PC-9 (cell line): ENCODE results near the gene ASGR2. TPM values are rescaled to one million over a fixed set of nuclear protein-coding genes. Genes with fewer than 3 reads are reported as not detected.
"Not testable (repeated sequence)": the region's sequence is repeated elsewhere in the genome, so short reads cannot be mapped to it uniquely, and the experiment has no call there.

ENCODE experiments used
- BruUV-seq: library from RNA; stranded (reverse); fragments of 400-500 nt; replicated peaks from 2 replicates; lab custom pipeline; 2021; lab: Mats Ljungman, UMichigan
- CTCF ChIA-PET: fragments of 300-600 bp; sonication (Branson Sonifier 250); formaldehyde crosslinking; loops from one replicate; lab custom pipeline; 2022; ENCODE audit warnings: antibody characterized with exemption; lab: Charles Lee
- POLR2A ChIA-PET: fragments of 300-600 bp; sonication (Branson Sonifier 250); formaldehyde crosslinking; loops from one replicate; lab custom pipeline; 2022; ENCODE audit warnings: antibody characterized with exemption; ENCODE audit not compliant: unreplicated experiment; lab: Charles Lee
- DNase-seq, 2 experiments: peaks; one replicate each; pipeline versions ENCODE4 v3.0.0 to v3.0.0-alpha.2; 2015 to 2022; ENCODE audit warnings: mixed read lengths in 1 of 2
- H2AFZ ChIP-seq: fragments of 200-600 bp; sonication (generic); 2 replicates; pipeline ENCODE4 v1.8.1; 2017; ENCODE audit warnings: antibody characterized with exemption
- H3F3A ChIP-seq: fragments of 200-600 bp; sonication (generic); 2 replicates; pipeline ENCODE4 v1.8.1; 2017; ENCODE audit warnings: antibody characterized with exemption, mild to moderate bottlenecking, low read depth; ENCODE audit not compliant: insufficient read depth
- H3K27ac ChIP-seq: fragments of 200-600 bp; sonication (generic); 2 replicates; pipeline ENCODE4 v1.6.1; 2016; ENCODE audit warnings: mixed run types
- H3K27me3 ChIP-seq: fragments of 200-600 bp; sonication (generic); 2 replicates; pipeline ENCODE4 v1.6.1; 2016; ENCODE audit warnings: low read depth, mixed run types; ENCODE audit not compliant: insufficient read depth
- H3K36me3 ChIP-seq: fragments of 200-600 bp; sonication (generic); 2 replicates; pipeline ENCODE4 v1.6.1; 2016; ENCODE audit warnings: low read depth, mixed run types
- H3K4me1 ChIP-seq: fragments of 200-600 bp; sonication (generic); replicated peaks from 2 replicates; pipeline ENCODE4 v1.6.1; 2016; ENCODE audit warnings: mixed run types; ENCODE audit not compliant: insufficient read depth
- H3K4me2 ChIP-seq: fragments of 200-600 bp; sonication (generic); 2 replicates; pipeline ENCODE4 v1.6.1; 2017; ENCODE audit warnings: mixed run types
- H3K4me3 ChIP-seq: fragments of 200-600 bp; sonication (generic); 2 replicates; pipeline ENCODE4 v1.6.1; 2016; ENCODE audit warnings: mixed run types
- H3K79me2 ChIP-seq: fragments of 200-600 bp; sonication (generic); 2 replicates; pipeline ENCODE4 v1.6.1; 2017; ENCODE audit warnings: low read depth, mixed run types
- H3K9me2 ChIP-seq: fragments of 200-600 bp; sonication (generic); 2 replicates; pipeline ENCODE4 v1.8.1; 2017; ENCODE audit warnings: mild to moderate bottlenecking; ENCODE audit not compliant: insufficient read depth
- H3K9me3 ChIP-seq: fragments of 200-600 bp; sonication (generic); 2 replicates; pipeline ENCODE4 v1.8.1; 2016; ENCODE audit warnings: low read depth; ENCODE audit not compliant: insufficient read depth
- H4K20me1 ChIP-seq: fragments of 200-600 bp; sonication (generic); 2 replicates; pipeline ENCODE4 v1.8.1; 2017; ENCODE audit not compliant: insufficient read depth
- CTCF ChIP-seq: fragments of 200-600 bp; sonication (generic); conservative IDR thresholded peaks from 2 replicates; pipeline ENCODE4 v1.6.1; 2017; ENCODE audit warnings: mixed run types, antibody characterized with exemption, mild to moderate bottlenecking, moderate library complexity
- EZH2 ChIP-seq: fragments of 200-600 bp; sonication (generic); IDR thresholded peaks from 2 replicates; pipeline ENCODE4 v1.8.0; 2017; ENCODE audit warnings: antibody characterized with exemption, low read depth
- intact Hi-C: fragments of 100-400 bp; cut with micrococcal nuclease; formaldehyde crosslinking; loops from one replicate; pipeline ENCODE4 v1.10.0; 2022; ENCODE audit not compliant: unreplicated experiment
- total RNA-seq: library from RNA; stranded (reverse); gene quantifications from 2 replicates; pipeline ENCODE4 v1.2.3, GENCODE V29; 2021

The ASGR2 gene
- total RNA-seq, 1 experiment from 2014 or later: not detected

GRCh38 chr17:7097940-7098339, 16.7 kb downstream of the ASGR2 start:
- H3K36me3 ChIP-seq: no peaks in the 10 kb centered on the region
- H3K27ac ChIP-seq: no peak overlapping the region
- H3K4me1 ChIP-seq: peaks cover 5% of the 10 kb centered on the region; the same call in 1 of the 2 replicates
- H4K20me1 ChIP-seq: no peaks in the 10 kb centered on the region; the same call in 1 of the 2 replicates
- DNase-seq: no peak
- ChIA-PET CTCF (interaction anchor here (0.6 kb wide), 1 partner anchor 187 kb away, joined by 4 read pairs; no protein-coding TSS in a partner anchor), POLR2A (interaction anchor here (0.6 kb wide), 1 partner anchor 23 kb away, joined by 5 read pairs; no protein-coding TSS in a partner anchor)
- H3K4me3 ChIP-seq: no peak overlapping the region
- TF ChIP-seq CTCF (no peak), EZH2 (no peak)
- H3K79me2 ChIP-seq: no peaks in the 10 kb centered on the region
- H3K4me2 ChIP-seq: no peak overlapping the region
- no peak overlapping the region for H2AFZ ChIP-seq
- no TSS peak for BruUV-seq
- peaks cover 52% of the 10 kb centered on the region for H3K27me3 ChIP-seq
- intact Hi-C loops: no loop called here
- no peaks in the 10 kb centered on the region for H3K9me2 ChIP-seq
- no peaks in the 10 kb centered on the region for H3K9me3 ChIP-seq
- H3F3A ChIP-seq: 0 out of 2 replicates have a peak, but pooled peaks cover 11% of the 10 kb centered on the region

DNA sequence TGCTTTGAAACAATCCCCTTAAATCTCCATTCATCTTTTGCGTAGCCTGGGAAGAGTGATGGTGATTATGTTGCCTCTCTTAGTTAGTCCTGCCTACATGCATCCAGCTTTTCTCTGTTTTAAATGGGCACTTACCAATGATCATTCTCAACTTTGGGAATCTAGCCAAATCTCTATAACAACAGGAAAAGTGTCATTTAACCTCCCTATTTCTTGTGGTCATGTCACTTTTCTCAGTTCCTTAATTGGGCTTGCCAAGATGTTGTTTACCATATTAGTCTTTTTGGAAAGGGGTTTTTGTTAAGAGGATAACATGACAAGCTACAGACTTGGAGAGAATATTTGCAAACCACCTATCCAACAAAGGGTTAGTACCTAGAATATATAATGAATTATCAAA, 19.0 kb downstream of the ASGR2 start:
- H3K9me3 ChIP-seq: no peaks in the 10 kb centered on the region
- no peak overlapping the region for H3K4me2 ChIP-seq
- intact Hi-C loops: no loop called here
- 0 out of 2 replicates have a peak, but pooled peaks cover 11% of the 10 kb centered on the region for H3F3A ChIP-seq
- H3K79me2 ChIP-seq: no peaks in the 10 kb centered on the region
- peaks cover 30% of the 10 kb centered on the region for H3K27me3 ChIP-seq
- no TSS peak for BruUV-seq
- TF ChIP-seq EZH2 (no peak), CTCF (no peak)
- no peaks in the 10 kb centered on the region; the same call in 1 of the 2 replicates for H4K20me1 ChIP-seq
- no peak overlapping the region for H3K4me3 ChIP-seq
- ChIA-PET CTCF (interaction anchor here (0.6 kb wide), 1 partner anchor 823 kb away, joined by 8 read pairs; no protein-coding TSS in a partner anchor), POLR2A (no interaction called here)
- H3K4me1 ChIP-seq: peaks cover 5% of the 10 kb centered on the region; the same call in 1 of the 2 replicates
- no peaks in the 10 kb centered on the region for H3K9me2 ChIP-seq
- H2AFZ ChIP-seq: no peak overlapping the region
- no peaks in the 10 kb centered on the region for H3K36me3 ChIP-seq
- no peak for DNase-seq
- H3K27ac ChIP-seq: no peak overlapping the region

GRCh38 chr17:7094652-7095019, 20.0 kb downstream of the ASGR2 start:
- Histone ChIP-seq H4K20me1 (no peaks in the 10 kb centered on the region; the same call in 1 of the 2 replicates), H3K9me2 (no peaks in the 10 kb centered on the region), H2AFZ (peak overlapping the region; percentile 68; the same call in 1 of the 2 replicates), H3K4me1 (peaks cover 5% of the 10 kb centered on the region; the same call in 1 of the 2 replicates), H3K27me3 (peaks cover 22% of the 10 kb centered on the region; the same call in 1 of the 2 replicates), H3F3A (0 out of 2 replicates have a peak, but pooled peaks cover 11% of the 10 kb centered on the region), H3K9me3 (no peaks in the 10 kb centered on the region), H3K4me2 (peak overlapping the region; percentile 54; the same call in 1 of the 2 replicates), H3K79me2 (no peaks in the 10 kb centered on the region), H3K36me3 (no peaks in the 10 kb centered on the region), H3K4me3 (no peak overlapping the region), H3K27ac (no peak overlapping the region)
- POLR2A ChIA-PET: no interaction called here
- intact Hi-C loops: no loop called here
- no peak for TF ChIP-seq CTCF
- TF ChIP-seq EZH2: no peak
- no peak for DNase-seq
- CTCF ChIA-PET: no interaction called here
- BruUV-seq: no TSS peak

DNA sequence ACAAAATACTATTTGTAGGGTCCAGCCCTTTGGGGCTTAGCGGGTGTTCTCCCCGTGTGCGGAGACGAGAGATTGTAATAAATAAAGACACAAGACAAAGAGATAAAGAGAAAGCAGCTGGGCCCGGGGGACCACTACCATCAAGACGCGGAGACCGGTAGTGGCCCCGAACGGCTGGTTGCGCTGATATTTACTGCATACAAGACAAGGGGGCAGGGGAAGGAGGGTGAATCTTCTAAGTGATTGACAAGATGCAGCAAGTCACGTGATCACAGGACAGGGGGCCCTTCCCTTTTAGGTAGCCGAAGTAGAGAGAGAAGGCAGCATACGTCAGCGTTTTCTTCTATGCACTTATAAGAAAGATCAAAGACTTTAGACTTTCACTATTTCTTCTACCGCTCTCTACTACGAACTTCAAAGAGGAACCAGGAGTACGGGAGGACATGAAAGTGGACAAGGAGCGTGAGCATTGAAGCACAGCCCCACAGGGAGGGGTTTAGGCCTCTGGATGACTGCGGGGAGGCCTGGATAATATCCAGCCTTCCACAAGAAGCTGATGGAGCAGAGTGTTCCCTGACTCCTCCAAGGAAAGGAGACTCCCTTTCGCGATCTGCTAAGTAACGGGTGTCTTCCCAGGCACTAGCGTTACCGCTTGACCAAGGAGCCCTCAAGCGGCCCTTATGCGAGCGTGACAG, 23.2 kb downstream of the ASGR2 start:
- H3K27ac ChIP-seq, H4K20me1 ChIP-seq, CTCF ChIA-PET, H3K36me3 ChIP-seq, H3K4me3 ChIP-seq, DNase-seq, BruUV-seq, H3K79me2 ChIP-seq, H3K9me3 ChIP-seq, H3K9me2 ChIP-seq, H3K4me1 ChIP-seq, H3K4me2 ChIP-seq, intact Hi-C loops, H3F3A ChIP-seq, H2AFZ ChIP-seq, POLR2A ChIA-PET: not testable (repeated sequence)
- peaks cover 22% of the 10 kb centered on the region; the same call in 1 of the 2 replicates for H3K27me3 ChIP-seq

DNA sequence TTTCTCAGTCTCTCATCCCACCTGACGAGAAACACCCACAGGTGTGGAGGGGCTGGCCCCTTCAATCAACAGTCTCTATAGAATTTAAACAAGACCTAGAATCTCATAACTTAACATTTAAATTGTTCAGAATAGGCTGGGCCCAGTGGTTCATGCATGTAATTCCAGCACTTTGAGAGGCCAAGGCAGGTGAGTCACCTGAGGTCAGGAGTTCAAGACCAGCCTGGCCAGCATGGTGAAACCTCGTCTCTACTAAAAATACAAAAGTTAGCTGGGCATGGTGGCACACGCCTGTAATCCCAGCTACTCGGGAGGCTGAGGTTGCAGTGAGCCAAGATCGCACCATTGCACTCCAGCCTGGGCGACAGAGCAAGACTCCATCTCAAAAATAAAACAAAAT, 25.1 kb downstream of the ASGR2 start:
- H3K79me2 ChIP-seq, H3K4me1 ChIP-seq, H4K20me1 ChIP-seq, BruUV-seq, H3K4me2 ChIP-seq, intact Hi-C loops, H3F3A ChIP-seq, H3K9me2 ChIP-seq, H3K27ac ChIP-seq, H2AFZ ChIP-seq, CTCF ChIA-PET, H3K36me3 ChIP-seq, H3K4me3 ChIP-seq, DNase-seq, H3K9me3 ChIP-seq: not testable (repeated sequence)
- peaks cover 15% of the 10 kb centered on the region for H3K27me3 ChIP-seq
- POLR2A ChIA-PET: interaction anchor here (0.6 kb wide), 1 partner anchor 82 kb away, joined by 32 read pairs; no protein-coding TSS in a partner anchor
